H1 (cell line): Measurements from ENCODE around the gene EPB41L3. TPM values are rescaled to one million over a fixed set of nuclear protein-coding genes. Genes with fewer than 3 reads are reported as not detected.

Source experiments
- CTCF ChIA-PET: fragments of 300-600 bp; sonication (Branson Sonifier 250); formaldehyde crosslinking; loops from one replicate; lab custom pipeline; 2021; ENCODE audit not compliant: partially characterized antibody; lab: Charles Lee
- POLR2A ChIA-PET: fragments of 300-600 bp; sonication (Branson Sonifier 250); formaldehyde crosslinking; loops from one replicate; lab custom pipeline; 2021; ENCODE audit warnings: inconsistent platforms; ENCODE audit not compliant: partially characterized antibody; lab: Charles Lee
- DNase-seq, 2 experiments: peaks; one replicate each; pipeline versions ENCODE4 v3.0.0 to v3.0.0-alpha.2; 2010 to 2022; ENCODE audit warnings: low spot score in 2 of 2, low read depth in 1 of 2, mixed read lengths in 1 of 2
- FAIRE-seq: peaks from 2 replicates; lab custom pipeline; 2011; peaks lifted over from hg19 to GRCh38; lab: Jason Lieb, UNC
- H2AFZ ChIP-seq: 2 replicates; pipeline ENCODE4 v1.8.1; 2012; ENCODE audit warnings: low read length, inconsistent platforms
- H2AK5ac ChIP-seq: 2 replicates; pipeline ENCODE4 v1.6.1; 2013; ENCODE audit warnings: low read depth, low read length
- H2BK120ac ChIP-seq: replicated peaks from 2 replicates; pipeline ENCODE3; 2013; ENCODE audit warnings: low read depth, low read length, inconsistent platforms
- H2BK12ac ChIP-seq: 2 replicates; pipeline ENCODE4 v1.6.1; 2013; ENCODE audit warnings: low read depth, low read length
- H2BK15ac ChIP-seq: 2 replicates; pipeline ENCODE4 v1.6.1; 2013; ENCODE audit warnings: low read length
- H2BK20ac ChIP-seq: 2 replicates; pipeline ENCODE4 v1.6.1; 2013; ENCODE audit warnings: low read length
- H2BK5ac ChIP-seq: 2 replicates; pipeline ENCODE4 v1.6.1; 2013; ENCODE audit warnings: low read depth, low read length
- H3K14ac ChIP-seq: 2 replicates; pipeline ENCODE4 v1.6.1; 2013; ENCODE audit warnings: inconsistent platforms; ENCODE audit not compliant: insufficient read length
- H3K18ac ChIP-seq: 2 replicates; pipeline ENCODE4 v1.6.1; 2013; ENCODE audit warnings: low read length; ENCODE audit errors: extremely low read depth
- H3K23ac ChIP-seq: 2 replicates; pipeline ENCODE4 v1.6.1; 2013; ENCODE audit warnings: inconsistent platforms; ENCODE audit not compliant: insufficient read length
- H3K23me2 ChIP-seq: 2 replicates; pipeline ENCODE4 v1.6.1; 2013; ENCODE audit warnings: low read depth, low read length
- H3K27ac ChIP-seq: 2 replicates; pipeline ENCODE4 v1.6.1; 2011; ENCODE audit warnings: low read depth, low read length, inconsistent platforms
- H3K27me3 ChIP-seq, 4 experiments: replicated peaks in 1 of 4; 1 replicate in 1 of 4; 2 replicates in 3 of 4; pipeline versions ENCODE4 v1.6.1 to v1.8.1; 2011 to 2013; ENCODE audit warnings: low read length in 3 of 4, mild to moderate bottlenecking in 3 of 4, inconsistent platforms in 2 of 4, mixed read lengths in 2 of 4, moderate library complexity in 1 of 4; ENCODE audit not compliant: control insufficient read depth in 3 of 4, insufficient read depth in 3 of 4; ENCODE audit errors: extremely low read depth in 1 of 4
- H3K36me3 ChIP-seq, 4 experiments: 2 replicates each; pipeline versions ENCODE4 v1.6.1 to v1.8.1; 2011 to 2013; ENCODE audit warnings: mild to moderate bottlenecking in 4 of 4, low read length in 3 of 4, moderate library complexity in 2 of 4, control low read depth in 1 of 4, inconsistent platforms in 1 of 4; ENCODE audit not compliant: insufficient read depth in 4 of 4, control insufficient read depth in 2 of 4
- H3K4ac ChIP-seq: replicated peaks from 2 replicates; pipeline ENCODE3; 2013; ENCODE audit warnings: low read length, low read depth, mixed read lengths, inconsistent platforms; ENCODE audit not compliant: insufficient read length
- H3K4me1 ChIP-seq, 4 experiments: replicated peaks in 1 of 4; 1 replicate in 1 of 4; 2 replicates in 3 of 4; pipeline versions ENCODE4 v1.6.1 to v1.8.1; 2011 to 2013; ENCODE audit warnings: low read length in 3 of 4, inconsistent platforms in 2 of 4, mixed read lengths in 1 of 4; ENCODE audit not compliant: insufficient read depth in 4 of 4, control insufficient read depth in 3 of 4
- H3K4me2 ChIP-seq, 2 experiments: 2 replicates each; pipeline versions ENCODE4 v1.6.1 to v1.8.1; 2011 to 2013; ENCODE audit warnings: low read depth in 2 of 2, low read length in 2 of 2, control low read depth in 1 of 2, inconsistent platforms in 1 of 2, mild to moderate bottlenecking in 1 of 2; ENCODE audit not compliant: insufficient read depth in 1 of 2
- H3K4me3 ChIP-seq, 4 experiments: fragments of 200-600, 300-600 bp in 1 of 4; sonication (generic), shearing (Covaris generic), sonication (Bioruptor Twin) in 1 of 4; 2 replicates each; pipeline versions ENCODE4 v1.5.1 to v1.8.1; 2011 to 2016; ENCODE audit warnings: low read length in 4 of 4, low read depth in 3 of 4, control low read depth in 2 of 4, inconsistent platforms in 2 of 4, mild to moderate bottlenecking in 2 of 4, mixed read lengths in 1 of 4, moderate library complexity in 1 of 4; ENCODE audit not compliant: insufficient read depth in 2 of 4; ENCODE audit errors: extremely low read depth in 1 of 4
- H3K56ac ChIP-seq: replicated peaks from 2 replicates; pipeline ENCODE3; 2013; ENCODE audit warnings: low read depth, mild to moderate bottlenecking, mixed read lengths, low read length, inconsistent platforms; ENCODE audit not compliant: insufficient read length
- H3K79me1 ChIP-seq: 2 replicates; pipeline ENCODE4 v1.6.1; 2013; ENCODE audit warnings: low read depth, low read length, control low read depth
- H3K79me2 ChIP-seq, 2 experiments: 2 replicates each; pipeline versions ENCODE4 v1.6.1 to v1.8.1; 2012 to 2013; ENCODE audit warnings: low read length in 2 of 2, mild to moderate bottlenecking in 2 of 2, inconsistent platforms in 1 of 2; ENCODE audit not compliant: insufficient read depth in 2 of 2, control insufficient read depth in 1 of 2
- H3K9ac ChIP-seq, 4 experiments: replicated peaks in 1 of 4; 1 replicate in 1 of 4; 2 replicates in 3 of 4; pipeline versions ENCODE4 v1.6.1 to v1.8.1; 2011 to 2013; ENCODE audit warnings: low read depth in 3 of 4, low read length in 3 of 4, control low read depth in 2 of 4, mild to moderate bottlenecking in 2 of 4, moderate library complexity in 2 of 4, inconsistent platforms in 1 of 4; ENCODE audit errors: extremely low read depth in 1 of 4
- H3K9me3 ChIP-seq, 2 experiments: 2 replicates each; pipeline versions ENCODE4 v1.6.1 to v1.8.1; 2012 to 2013; ENCODE audit warnings: mild to moderate bottlenecking in 2 of 2, moderate library complexity in 2 of 2, control low read depth in 1 of 2, inconsistent platforms in 1 of 2, low read depth in 1 of 2, low read length in 1 of 2, mixed read lengths in 1 of 2; ENCODE audit not compliant: insufficient read depth in 2 of 2
- H4K20me1 ChIP-seq, 2 experiments: replicated peaks in 1 of 2; 2 replicates each; pipeline versions ENCODE3 to v1.8.1; 2011 to 2013; ENCODE audit warnings: inconsistent platforms in 2 of 2, low read length in 2 of 2, mild to moderate bottlenecking in 1 of 2; ENCODE audit not compliant: insufficient read depth in 2 of 2, control insufficient read depth in 1 of 2
- H4K5ac ChIP-seq: 2 replicates; pipeline ENCODE4 v1.6.1; 2013; ENCODE audit warnings: low read length, low read depth, mixed read lengths, inconsistent platforms; ENCODE audit not compliant: insufficient read length
- H4K8ac ChIP-seq: 2 replicates; pipeline ENCODE4 v1.8.0; 2013; ENCODE audit warnings: mild to moderate bottlenecking, moderate library complexity, low read length, inconsistent platforms; ENCODE audit not compliant: insufficient read depth; ENCODE audit errors: extremely low read depth
- H4K91ac ChIP-seq: replicated peaks from 2 replicates; pipeline ENCODE3; 2013; ENCODE audit warnings: low read length, mixed read lengths, inconsistent platforms; ENCODE audit not compliant: insufficient read length
- BACH1 ChIP-seq: IDR thresholded peaks from 2 replicates; pipeline ENCODE4 v1.6.1; 2012; ENCODE audit warnings: low read length, improper control_type of control experiment
- CTBP2 ChIP-seq: IDR thresholded peaks from 2 replicates; pipeline ENCODE4 v1.7.0; 2011; ENCODE audit warnings: borderline replicate concordance, mild to moderate bottlenecking, moderate library complexity, mixed read lengths, low read length; ENCODE audit not compliant: insufficient read depth, insufficient read length
- JUN ChIP-seq: IDR thresholded peaks from 2 replicates; pipeline ENCODE4 v1.6.1; 2011; ENCODE audit warnings: low read depth, mild to moderate bottlenecking, improper control_type of control experiment, low read length
- KDM4A ChIP-seq: IDR thresholded peaks from one replicate; pipeline ENCODE4 v1.7.1; 2012; ENCODE audit warnings: low read depth, mild to moderate bottlenecking, moderate library complexity, low read length, inconsistent platforms; ENCODE audit not compliant: severe bottlenecking
- NANOG ChIP-seq: IDR thresholded peaks from 2 replicates; pipeline ENCODE4 v1.6.1; 2011; ENCODE audit warnings: low read length, low read depth, mild to moderate bottlenecking, inconsistent platforms; ENCODE audit not compliant: insufficient read depth, poor library complexity, severe bottlenecking
- RFX5 ChIP-seq: IDR thresholded peaks from 2 replicates; pipeline ENCODE4 v1.6.1; 2011; ENCODE audit warnings: low read depth, low read length, improper control_type of control experiment, borderline replicate concordance
- RNF2 ChIP-seq: fragments of 200-900, 300-1000 bp; sonication (generic); IDR thresholded peaks from 2 replicates; pipeline ENCODE4 v1.7.1; 2016; ENCODE audit warnings: borderline replicate concordance, low read depth, mild to moderate bottlenecking, antibody characterized with exemption, low read length; ENCODE audit not compliant: poor library complexity, severe bottlenecking; ENCODE audit errors: missing control alignments
- SP1 ChIP-seq: IDR thresholded peaks from 2 replicates; pipeline ENCODE4 v1.6.1; 2011; ENCODE audit warnings: low read depth, low read length
- TEAD4 ChIP-seq: IDR thresholded peaks from 2 replicates; pipeline ENCODE4 v1.6.1; 2012; ENCODE audit warnings: low read depth, low read length, inconsistent platforms, mixed read lengths
- WGBS, 2 experiments: shearing (Covaris generic) in 1 of 2; methylation state at CpG; one replicate each; pipeline versions ENCODE4 v1.1.6 to v1.1.7; 2013 to 2015; ENCODE audit warnings: low lambda C conversion rate in 2 of 2, mixed read lengths in 2 of 2, inconsistent platforms in 1 of 2, low coverage in 1 of 2, missing lambda C conversion rate in 1 of 2; ENCODE audit not compliant: insufficient replicate concordance in 2 of 2, insufficient coverage in 1 of 2, insufficient read length in 1 of 2; ENCODE audit errors: extremely low coverage in 1 of 2, missing lambda C conversion rate in 1 of 2; 5-methylcytosine and 5-hydroxymethylcytosine counted together
- polyA plus RNA-seq, 7 experiments: library from polyadenylated mRNA; depleted of rRNA in 3 of 7; stranded (reverse) in 5 of 7; unstranded in 2 of 7; fragments of >200 nt in 5 of 7; fragments of 200-250 nt in 2 of 7; gene quantifications; 1 replicate in 5 of 7; 2 replicates in 1 of 7; 4 replicates in 1 of 7; pipeline versions ENCODE4 v1.2.1 to v1.2.3, GENCODE V29; 2011 to 2013; ENCODE audit warnings: missing spikeins in 2 of 7, mixed read lengths in 2 of 7
- total RNA-seq: library from RNA; stranded (reverse); fragmentation: NEBNext Ultra II Directional; extraction: Animal tissue kit (Norgen Biotek cat#: 25700); gene quantifications from 2 replicates; pipeline ENCODE4 v1.2.1, GENCODE V29; 2021
- TF ChIP-seq, protein P1 (sequence below): IDR thresholded peaks from 2 replicates; pipeline ENCODE4 v1.6.1; 2012; ENCODE audit warnings: low read length, inconsistent platforms
- TF ChIP-seq, protein P2 (sequence below): IDR thresholded peaks from 2 replicates; pipeline ENCODE4 v1.6.1; 2011; ENCODE audit warnings: low read depth, mild to moderate bottlenecking, low read length; ENCODE audit not compliant: insufficient read depth

The EPB41L3 gene
- total and polyA plus RNA-seq, 2 of the 8 experiments (the other 6 are each of a cell fraction or from before 2014, with no cell fraction given), result 7.9 to 16.1 TPM

DNA sequence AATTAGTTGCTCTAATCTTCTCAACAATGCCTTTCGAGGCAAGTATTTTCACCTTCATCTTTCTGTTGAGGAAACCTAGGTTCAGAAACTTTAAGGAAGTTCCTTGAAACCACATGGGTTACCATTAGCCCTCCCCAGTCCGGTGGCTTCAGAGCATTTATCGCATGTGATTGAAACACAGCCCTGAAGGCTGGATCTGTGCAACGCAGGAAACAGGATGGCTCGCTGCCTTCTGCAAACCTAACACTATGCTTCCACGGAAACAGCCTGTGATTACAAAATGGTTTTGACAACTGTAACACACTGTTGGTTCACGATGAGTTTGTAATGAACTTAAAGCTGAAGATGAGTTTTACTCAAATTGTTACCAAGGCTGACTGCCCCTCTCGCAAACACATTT lies 68.5 kb downstream of the EPB41L3 start:
- H2AFZ ChIP-seq, result no peak overlapping the region
- no peaks in the 10 kb centered on the region for H3K23me2 ChIP-seq
- H3K23ac ChIP-seq, result no peak overlapping the region
- no peak overlapping the region for H2BK120ac ChIP-seq
- H3K79me2 ChIP-seq, result no peaks in the 10 kb centered on the region
- H2BK5ac ChIP-seq, result no peak overlapping the region
- H3K4me2 ChIP-seq, result no peak overlapping the region
- no peak overlapping the region for H4K8ac ChIP-seq
- no peak overlapping the region for H2BK20ac ChIP-seq
- H2AK5ac ChIP-seq, result no peak overlapping the region; the same call in 1 of the 2 replicates
- no peak overlapping the region for H3K14ac ChIP-seq
- WGBS, 2 experiments, result 91% methylated on average over 8 of the region's 8 CpGs; no CpG with 5 or more reads in 1 of the 2 experiments
- H2BK15ac ChIP-seq, result no peak overlapping the region
- H3K4ac ChIP-seq, result no peak overlapping the region
- H3K56ac ChIP-seq, result no peak overlapping the region
- no peak overlapping the region for H4K91ac ChIP-seq
- H3K18ac ChIP-seq, result no peak overlapping the region
- H3K9me3 ChIP-seq, result no peaks in the 10 kb centered on the region
- CTCF ChIA-PET, result interaction anchor here (1.2 kb wide), 1 partner anchor 12 kb away, joined by 4 read pairs; no protein-coding TSS in a partner anchor
- H3K27ac ChIP-seq, result no peak overlapping the region
- no peak overlapping the region for H3K4me3 ChIP-seq
- no peak overlapping the region for H2BK12ac ChIP-seq
- DNase-seq (no peak), FAIRE-seq (no peak)
- H3K36me3 ChIP-seq, result no peaks in the 10 kb centered on the region
- H3K9ac ChIP-seq, result no peak overlapping the region
- POLR2A ChIA-PET, result interaction anchor here (0.6 kb wide), 2 partner anchors 23 to 51 kb away, joined by 3 to 4 read pairs; no protein-coding TSS in a partner anchor
- peaks cover 2 to 7% (median 6%) of the 10 kb centered on the region in 4 experiments; a peak in 5 of 7 replicates for H3K4me1 ChIP-seq
- no peaks in the 10 kb centered on the region for H3K79me1 ChIP-seq
- no peaks in the 10 kb centered on the region for H4K20me1 ChIP-seq
- H3K27me3 ChIP-seq, result no peaks in the 10 kb centered on the region
- no peak overlapping the region for H4K5ac ChIP-seq
- TF ChIP-seq SP1, result no peak
- no peak for TF ChIP-seq KDM4A
- TF ChIP-seq BACH1, result no peak
- TF ChIP-seq, protein P1, sequence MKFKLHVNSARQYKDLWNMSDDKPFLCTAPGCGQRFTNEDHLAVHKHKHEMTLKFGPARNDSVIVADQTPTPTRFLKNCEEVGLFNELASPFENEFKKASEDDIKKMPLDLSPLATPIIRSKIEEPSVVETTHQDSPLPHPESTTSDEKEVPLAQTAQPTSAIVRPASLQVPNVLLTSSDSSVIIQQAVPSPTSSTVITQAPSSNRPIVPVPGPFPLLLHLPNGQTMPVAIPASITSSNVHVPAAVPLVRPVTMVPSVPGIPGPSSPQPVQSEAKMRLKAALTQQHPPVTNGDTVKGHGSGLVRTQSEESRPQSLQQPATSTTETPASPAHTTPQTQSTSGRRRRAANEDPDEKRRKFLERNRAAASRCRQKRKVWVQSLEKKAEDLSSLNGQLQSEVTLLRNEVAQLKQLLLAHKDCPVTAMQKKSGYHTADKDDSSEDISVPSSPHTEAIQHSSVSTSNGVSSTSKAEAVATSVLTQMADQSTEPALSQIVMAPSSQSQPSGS, result no peak
- TF ChIP-seq CTBP2, result no peak
- TF ChIP-seq JUN, result no peak
- TF ChIP-seq RFX5, result no peak
- no peak for TF ChIP-seq RNF2
- TF ChIP-seq, protein P2, sequence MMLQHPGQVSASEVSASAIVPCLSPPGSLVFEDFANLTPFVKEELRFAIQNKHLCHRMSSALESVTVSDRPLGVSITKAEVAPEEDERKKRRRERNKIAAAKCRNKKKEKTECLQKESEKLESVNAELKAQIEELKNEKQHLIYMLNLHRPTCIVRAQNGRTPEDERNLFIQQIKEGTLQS, result no peak
- TF ChIP-seq NANOG, result no peak
- no peak for TF ChIP-seq TEAD4
